Ammon's horn (tissue), 1 donor: ENCODE measurements around the gene PPP2R2C.

Source experiments
- DNase-seq: peaks from one replicate; pipeline ENCODE4 v3.0.0-alpha.2; 2016; ENCODE audit warnings: low spot score

Gene PPP2R2C

DNA sequence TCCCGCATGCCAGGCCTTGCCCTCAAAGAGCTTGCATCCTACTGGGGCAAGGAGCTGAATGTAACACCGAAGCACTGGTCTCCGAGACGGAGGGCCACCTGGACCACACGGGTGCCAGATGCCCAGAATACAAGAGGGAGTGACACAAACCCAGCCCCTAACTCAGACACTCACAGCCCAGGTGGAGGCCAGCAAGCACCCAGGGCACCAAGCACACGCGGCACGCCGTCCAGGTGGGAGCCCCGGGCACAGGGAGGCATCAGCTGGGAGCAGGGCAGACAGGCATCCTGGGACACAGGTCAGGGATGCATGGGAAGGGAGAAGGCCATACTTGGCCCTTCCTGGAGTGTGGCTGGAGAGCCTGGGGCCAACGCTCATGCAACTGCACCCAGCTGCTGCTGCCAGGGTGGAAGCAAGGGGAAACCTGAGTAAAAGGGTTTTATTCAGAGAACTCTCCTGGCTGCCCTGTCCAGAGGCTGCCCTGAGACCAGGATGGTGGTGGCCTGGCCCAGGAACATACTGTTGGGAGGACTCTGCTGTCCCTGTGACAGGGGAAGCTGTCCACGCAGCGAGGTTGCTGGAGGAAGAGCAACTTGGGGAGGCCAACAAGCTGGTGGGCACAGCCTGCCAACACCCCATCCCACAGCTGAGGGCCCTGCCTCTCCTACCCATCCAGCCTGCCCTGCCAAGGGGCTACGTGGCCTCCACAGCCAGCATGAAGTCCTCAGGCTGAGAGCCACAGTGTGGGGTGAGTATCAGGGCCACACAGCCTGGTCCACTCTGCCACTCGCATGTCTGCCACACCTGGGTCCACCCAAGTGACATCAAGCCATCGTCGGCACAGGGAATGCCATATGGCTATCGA lies 22.2 kb upstream of the PPP2R2C start:
- DNase-seq, result no peak

DNA sequence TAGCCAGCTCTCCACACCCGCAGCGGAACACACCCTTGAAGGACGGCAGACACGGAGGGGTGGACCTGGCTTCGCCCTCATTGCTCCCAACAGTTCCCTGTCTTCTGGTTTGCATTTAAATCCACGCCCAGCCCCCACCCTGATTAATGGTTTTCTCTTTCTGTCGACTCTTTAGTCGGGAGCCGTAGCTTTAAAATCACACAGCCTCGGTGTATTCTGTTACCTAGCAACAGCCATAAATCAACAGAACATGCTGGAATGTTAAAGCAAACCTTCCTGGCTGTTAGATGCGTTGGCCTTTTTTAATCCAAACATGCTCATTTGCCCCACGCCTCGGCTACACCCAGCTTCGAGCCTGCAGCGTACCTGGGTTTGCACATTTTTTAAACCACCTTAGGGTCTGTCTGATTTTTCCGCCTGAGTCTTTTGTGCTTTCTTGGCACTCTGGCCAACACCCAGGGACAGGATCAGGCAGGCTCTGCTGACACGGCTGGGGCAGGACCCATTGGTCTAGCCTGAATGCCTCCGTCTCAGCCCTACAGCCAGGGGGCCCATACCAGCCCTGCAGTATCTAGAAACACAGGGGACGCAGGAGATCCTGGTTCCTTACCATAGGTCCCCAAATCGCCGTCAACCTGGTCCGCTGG lies 21.4 kb upstream of the PPP2R2C start:
- DNase-seq, result no peak

DNA sequence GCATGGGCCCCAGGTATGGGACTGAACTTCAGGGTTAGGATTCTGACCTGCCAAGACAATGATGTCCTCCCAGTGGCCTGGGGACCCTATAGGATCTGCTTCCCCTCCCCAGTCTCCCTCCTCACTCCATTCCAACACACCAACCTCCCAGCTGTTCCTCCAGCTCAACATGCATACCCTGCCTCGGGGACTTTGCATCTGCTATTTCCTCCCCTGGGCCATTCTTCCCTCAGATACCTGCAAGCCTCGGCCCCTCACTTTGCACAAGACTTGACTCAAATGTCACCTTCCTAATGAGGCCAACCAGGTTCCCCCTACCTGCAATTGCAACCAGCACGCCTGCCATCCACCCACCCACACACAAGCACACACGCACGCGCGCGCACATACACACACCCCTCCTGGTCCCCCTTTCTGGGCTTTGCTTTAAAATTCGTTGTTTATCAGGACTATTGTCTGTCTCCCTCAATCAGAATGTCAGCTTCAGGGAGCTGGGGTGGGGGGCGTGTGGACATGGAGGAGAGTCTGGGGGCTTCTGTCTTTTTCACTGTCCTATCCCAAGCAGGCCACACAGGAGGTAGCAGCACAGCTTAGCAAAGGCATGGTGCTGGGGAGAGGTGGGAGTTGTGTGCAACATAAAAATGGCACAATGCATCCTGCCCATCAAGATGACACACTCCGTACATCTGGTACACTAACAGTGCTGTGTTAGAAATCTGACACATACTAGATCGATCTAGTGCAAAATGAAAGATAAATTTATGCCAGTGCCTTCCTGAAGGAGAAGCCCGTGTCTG lies 20.6 kb upstream of the PPP2R2C start:
- peak; percentile 67 for DNase-seq

DNA sequence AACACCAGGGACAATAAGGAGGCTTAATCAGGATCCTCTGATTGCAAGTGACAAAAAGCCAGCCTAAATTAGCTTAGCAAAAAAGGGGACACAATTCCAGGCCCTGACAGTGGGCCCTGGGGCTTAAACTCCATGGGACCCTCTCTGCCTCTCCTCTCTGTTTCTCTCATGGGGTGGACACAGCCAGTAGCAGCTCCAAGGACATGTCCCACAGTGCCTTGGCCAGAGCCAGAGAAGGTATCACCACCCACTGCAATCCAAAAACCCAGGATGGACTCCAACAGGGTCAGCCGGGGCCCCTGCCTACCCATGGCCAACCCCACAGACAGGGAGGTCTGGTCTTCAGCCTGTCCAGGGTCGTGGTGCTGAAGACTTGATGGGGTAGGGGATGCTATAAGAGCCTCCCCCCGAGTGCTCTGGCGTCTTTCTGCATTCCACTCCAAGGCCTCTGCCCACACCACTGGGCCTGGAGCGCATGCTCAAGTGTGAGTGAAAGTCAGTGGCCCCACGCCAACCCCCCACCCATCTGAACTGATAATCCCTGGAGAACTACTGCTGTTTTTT lies 19.7 kb upstream of the PPP2R2C start:
- no peak for DNase-seq

DNA sequence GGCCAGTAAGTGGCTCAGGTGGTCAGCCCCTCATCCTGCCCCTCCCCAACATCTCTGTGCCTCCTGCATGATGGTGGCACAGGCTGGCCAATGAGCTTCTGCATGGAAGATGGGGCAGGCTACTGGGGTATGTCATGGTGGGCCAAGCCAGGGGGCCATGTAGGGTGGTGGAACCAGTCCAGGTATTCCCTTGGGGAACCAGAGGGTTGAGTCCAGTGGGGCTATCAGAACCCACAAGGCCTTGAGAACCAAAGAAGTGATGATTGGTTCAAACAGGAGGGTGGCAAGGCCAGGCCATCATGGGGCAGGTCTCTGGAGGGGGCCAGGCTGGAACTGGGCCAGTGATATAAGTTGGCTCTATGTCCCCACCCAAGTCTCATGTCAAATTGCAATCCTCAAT lies 18.8 kb upstream of the PPP2R2C start:
- no peak for DNase-seq

DNA sequence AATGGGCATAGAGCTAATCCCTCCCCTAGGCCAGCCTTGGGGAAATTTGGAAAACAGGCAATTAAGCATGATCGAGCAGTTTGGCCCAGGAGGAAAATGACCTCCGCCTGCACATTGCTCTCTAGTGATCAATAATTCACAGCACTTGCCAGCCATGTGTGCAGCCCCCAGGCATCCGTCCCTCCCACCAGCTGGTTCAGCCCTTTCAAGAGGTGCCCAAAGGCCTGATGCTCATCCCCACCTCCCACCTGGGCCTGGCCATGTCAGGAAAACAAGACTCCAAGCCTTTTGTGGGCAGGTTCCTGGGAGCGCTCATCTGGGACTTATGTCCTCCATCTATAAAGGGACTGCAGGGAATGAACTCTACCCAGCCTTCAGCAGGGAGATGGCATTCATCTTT lies 17.5 kb upstream of the PPP2R2C start:
- DNase-seq, result no peak

DNA sequence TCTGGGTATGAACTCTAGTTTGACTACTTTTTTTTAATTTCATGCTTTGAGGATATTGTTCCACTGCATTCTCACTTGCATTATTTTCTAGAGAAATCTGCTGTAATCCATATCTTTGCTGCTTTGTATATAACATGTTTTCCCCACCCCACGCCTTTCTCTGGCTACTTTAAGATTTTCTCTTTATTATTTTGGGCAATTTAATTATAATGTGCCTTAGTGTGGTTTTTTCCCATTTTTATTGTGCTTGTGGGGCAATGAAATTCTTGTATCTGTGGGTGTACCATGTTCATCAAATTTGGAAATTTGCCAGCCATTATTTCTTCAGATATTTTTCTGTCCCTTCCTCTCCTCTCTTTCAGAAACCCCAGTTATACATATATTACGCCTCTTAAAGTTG lies 15.1 kb upstream of the PPP2R2C start:
- DNase-seq, result no peak

DNA sequence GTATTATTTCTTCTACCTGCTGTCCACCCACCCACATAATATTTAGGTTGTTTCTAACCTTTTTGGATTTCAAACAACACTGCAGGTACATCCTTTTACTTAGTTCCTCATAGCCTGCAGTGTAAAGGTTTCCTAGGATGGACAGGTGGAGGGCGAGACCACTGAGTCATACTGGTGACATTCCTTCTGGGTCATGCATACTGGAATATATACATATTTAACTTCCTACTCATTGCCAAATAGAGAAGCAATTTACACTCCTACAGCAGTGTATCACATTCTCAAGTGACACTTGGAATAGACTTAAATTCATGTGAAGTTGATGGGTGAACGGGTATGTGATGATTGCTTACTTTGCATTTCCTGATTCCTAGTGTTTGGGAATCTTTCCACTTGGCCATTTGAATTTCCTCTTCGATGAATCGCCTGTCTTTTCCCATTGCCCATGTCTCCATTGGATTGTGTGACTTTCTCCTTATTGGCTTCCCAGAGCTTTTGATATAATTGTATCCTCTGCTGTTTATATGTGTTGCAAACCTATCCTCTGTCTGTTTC lies 8.2 kb upstream of the PPP2R2C start:
- no peak for DNase-seq

DNA sequence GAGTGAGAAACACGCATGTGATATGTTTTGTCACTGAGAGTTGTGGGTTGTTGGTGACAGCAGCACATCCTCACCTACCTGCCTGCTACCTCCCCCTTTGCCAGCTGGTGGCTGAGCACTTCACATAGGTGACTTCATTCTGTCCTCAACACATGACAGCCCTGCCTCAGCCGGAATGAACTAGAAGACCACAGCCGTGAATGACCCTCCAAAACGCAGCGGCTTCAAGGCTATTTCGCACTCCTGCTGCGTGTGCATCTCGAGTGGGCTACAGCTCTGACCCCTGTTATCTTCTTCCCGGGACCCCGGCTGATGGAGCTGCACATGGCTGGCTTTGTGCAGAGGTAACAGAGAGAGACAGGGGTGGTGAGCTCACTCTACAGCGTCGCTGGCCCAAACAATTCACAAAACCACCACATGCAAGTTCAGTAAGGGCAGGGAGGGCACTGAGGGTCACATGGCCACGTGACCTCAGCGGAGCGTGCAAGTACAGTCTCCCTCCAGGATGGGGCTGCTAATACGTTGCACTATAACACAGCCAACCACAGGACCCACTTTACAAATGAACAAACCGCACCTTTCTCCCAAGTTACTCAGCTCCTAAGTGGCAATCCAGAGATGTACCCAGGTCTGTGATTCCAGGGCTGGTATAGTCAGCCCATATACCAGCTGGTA lies 6.3 kb upstream of the PPP2R2C start:
- no peak for DNase-seq

DNA sequence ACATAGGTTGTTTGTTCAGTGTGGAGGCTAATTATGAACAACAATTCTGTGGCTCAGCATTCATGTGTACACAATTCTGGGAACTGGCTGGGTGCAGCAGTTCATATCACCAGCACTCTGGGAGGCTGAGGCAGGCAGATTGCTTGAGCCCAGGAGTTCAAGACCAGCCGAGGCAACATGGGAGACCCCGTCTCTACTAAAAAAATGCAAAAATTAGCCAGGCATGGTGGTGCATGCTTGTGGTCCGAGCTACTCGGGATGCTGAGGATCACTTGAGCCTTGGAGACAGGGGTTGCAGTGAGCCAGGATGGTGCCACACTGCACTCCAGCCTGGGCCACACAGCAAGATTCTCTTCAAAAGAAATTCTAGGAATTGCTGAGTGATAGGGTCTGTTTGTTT lies 4.5 kb upstream of the PPP2R2C start:
- DNase-seq, result no peak

DNA sequence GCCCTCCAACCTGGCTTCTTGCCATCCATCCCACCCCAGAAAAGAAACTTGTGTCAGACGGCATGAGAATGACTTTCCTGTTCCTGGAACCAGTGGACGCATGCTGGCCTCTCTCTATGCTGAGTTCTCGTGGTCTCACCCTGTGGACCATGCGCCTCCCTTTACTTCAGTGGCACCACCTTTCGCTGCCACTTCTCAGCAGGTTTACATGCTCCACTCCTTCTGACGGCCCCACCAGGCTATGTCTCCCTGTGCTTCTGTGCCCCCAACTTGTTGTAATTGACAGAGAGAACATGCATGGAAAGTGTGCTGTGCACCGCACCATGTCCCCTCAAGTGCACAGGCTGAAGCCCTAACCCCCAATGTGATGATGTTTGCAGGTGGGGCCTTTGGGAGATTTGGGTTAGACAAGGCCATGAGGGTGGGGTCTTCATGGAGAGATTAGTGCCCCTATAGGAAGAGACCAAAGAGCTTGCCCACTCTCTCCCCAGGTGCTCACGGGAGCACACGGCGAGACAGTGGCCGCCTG lies 3.1 kb upstream of the PPP2R2C start:
- no peak for DNase-seq

DNA sequence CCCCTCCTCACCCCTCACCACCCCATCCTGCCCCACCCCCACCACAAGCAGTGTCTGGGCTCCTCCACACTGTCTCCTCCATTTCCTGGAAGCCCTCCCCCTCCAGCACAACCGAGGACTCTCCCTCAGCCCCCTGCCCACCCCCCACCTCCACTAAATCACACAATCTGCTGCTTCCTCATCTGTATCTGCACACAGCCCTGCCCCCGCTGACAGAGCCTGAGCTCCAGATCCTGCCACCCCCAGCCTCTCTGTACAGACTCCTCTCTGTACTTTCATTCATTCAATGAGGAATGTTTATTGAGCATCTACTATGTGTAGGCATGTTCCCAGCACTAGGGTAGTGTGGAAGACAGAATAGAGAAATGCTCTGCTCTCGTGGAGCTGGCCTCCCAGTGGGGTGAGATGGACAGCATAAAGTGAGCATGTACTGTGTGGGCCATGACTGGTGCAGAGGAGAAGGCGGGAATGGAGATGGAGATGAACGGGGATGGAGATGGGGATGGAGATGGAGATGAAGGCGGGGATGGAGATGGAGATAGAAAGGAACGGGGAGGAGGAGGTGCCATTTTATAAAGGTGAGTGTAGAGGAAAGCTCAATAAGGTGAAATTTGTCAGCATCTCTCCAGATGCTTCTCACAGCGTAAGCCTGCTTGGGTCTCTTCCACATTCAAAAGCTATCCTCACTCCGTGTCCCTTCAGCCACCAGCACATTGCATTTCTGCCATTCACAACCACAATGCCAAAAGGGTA lies 2.5 kb upstream of the PPP2R2C start:
- no peak for DNase-seq

DNA sequence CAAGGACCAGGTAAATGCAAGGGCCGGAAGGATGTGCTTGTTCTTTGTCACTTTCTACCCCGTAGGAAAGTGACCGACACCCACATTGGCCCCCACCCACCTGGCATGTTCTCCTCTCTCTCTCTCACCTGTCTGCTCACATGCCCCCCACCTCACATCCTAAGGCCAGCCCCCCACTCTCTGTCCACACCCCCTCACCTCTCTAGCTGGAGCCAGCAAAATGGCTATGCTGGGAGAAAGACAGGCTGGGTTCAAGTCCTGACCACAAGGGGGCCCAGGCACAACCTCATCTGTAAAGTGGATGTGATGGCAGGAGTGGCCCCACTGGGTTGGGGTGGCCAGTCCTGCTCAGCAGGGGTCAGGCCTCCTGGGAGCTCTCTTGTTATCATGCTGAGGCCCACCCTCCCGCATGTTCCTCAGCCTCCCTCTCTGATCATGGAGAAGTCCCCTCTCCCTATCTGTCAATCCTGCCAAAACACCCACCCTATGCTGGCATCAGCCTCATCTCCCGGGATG lies 1.7 kb upstream of the PPP2R2C start:
- no peak for DNase-seq

DNA sequence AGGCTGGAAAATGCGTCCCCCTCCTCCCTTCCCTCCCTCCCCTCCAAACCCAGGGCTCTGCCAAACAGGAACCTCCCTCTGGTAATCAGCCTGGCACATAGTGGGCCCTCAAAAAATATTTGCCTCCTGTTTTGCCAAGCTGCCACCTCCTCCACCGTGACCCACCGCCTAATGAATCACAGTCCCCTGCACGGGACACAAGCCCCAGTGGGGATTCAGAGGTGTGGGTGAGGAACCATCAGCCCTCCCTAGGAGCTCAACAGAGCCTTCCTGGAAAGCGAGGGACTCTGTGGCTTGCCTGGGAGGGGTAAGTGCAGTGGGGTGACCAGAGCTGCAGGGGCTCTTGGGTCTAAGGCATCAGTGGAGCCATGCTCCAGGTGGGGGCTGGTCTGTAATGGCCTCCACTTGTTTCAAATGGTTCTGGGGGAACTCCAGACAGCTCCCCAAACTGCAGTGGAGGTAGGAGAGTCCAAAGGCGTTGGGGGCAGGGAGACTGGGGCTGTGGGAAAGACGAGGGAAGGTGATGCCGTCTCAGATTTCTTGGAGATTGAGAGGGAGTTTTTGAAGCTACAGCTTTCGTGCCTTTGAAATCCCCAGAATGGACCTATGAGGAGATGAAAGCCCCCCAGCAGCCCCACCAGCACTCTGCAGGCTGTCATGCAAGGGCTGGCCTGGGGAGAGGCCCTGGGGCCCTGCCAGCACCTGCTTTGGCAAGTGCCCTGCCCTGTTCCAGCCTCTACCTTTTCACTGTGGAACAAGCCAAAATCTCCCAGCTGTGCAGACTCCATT lies 1.0 kb upstream of the PPP2R2C start:
- DNase-seq, result no peak

DNA sequence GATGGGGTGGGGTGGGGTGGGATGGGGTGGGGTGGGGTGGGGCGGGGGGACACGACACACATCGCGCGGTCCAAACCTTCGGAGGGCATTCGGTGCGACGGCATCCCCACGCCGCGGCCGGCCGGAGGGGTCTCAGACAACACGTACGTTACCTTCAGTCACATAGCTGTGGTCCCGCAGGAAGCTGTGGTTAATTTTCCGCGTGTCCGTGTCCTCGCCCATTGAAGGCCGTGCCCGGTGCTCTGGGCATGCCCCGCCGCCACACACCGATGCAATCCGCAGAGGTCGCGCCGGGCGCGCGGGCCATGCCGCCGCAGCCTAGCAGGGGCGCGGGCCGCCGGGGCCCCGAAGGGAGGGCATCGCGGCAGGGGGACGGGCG lies 417 bp downstream of the PPP2R2C start:
- no peak for DNase-seq

DNA sequence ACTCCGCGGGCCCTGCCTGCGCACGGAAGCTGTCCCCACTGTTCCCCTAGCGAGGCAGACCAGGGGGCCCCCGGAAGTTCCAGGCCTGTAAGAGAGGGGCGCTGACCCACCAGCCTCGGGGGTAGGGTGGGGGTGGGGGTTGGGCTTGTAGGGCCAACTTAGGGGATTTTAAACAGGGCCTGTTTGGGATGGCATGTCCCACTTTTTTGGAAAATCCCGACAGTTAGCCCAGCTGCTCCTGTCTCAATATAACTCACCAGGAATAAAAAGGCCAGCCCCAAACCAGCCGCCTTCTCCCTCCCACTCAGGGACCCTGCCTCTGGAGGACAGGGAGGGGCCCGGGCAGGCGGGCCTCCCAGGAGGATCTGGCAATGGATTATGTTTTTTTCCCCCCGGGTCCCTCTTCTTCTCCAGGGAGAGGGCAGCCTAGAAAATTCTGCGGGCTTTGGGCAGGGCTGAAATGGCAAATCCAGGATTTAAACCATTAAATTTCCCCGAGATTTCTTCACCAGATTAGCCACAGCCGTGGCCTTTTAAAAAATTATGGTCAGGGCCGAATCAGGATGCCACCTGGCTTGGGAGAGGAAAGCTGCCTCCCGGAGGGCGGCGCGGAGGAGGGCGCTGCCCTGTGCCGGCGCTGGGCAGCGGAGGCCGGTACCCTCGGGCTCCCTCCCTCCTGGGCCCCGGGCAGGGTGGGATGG lies 957 bp downstream of the PPP2R2C start:
- DNase-seq, result no peak

DNA sequence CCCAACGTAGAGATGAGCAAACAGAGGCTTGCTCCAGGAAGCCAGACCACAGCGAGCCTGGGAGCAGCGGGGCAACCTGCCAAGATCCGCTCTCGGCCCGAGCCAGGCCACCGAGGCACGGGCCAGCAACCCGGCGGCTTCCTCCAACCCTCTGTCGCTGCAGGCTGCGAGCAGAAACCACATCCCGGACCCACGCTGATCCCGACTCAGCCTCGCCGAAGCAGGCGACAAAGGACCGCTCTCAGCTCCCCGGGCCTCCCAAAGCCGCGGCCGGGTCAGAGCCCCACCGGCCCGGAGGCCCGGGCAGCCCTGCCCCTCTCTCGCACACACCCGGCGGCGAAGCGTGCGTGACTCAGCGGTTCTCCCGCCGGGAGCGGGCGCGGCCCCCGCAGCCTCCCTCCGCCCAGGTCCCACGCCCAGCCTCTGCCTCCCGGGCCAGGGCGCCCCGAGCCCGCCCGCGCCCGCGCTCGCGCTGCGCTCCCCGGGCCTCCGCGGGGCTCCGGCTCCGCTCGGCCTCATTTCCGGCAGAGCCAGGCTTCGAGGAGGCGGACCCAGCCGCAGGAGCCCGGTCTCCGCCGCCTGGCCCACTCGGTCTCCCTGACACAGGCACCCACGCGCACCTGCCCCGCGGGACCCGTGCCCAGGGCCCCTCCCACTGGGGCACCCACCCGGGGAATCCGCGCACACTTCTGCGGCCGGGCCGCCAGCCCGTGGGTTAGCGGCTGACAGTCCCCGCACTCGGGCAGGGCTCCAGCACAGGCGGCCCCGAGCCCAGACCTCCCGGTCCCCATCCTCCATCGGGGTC lies 1.7 kb downstream of the PPP2R2C start:
- peak; percentile 81 for DNase-seq

DNA sequence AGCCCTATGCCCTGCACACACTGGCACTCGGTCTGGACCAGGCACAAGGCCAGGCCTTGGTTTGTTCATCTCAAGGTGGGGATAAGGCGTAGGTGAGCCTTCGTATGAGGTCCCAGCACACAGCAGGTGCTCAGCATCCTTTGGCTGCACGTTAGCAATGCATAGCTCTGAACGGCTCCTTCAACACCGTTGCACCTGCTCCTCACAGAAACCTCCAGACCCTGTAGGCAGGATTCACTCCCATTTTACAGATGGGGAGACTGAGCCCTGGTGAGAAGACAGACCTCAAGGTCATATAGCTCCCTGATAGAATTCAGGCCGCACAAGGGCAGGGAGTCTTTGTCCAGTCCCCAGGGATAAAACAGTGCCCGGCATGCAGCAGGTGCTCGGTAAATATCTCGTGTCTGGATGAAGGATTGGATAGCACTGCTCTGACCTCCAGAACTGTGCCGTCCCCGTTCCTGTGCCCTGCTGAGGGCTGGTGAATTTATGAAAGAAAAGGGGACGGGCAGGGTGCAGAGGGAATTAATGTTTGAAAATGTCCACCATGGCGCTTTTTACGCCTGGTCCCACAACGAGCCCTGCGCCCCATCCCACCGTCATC lies 2.4 kb downstream of the PPP2R2C start:
- DNase-seq, result no peak
